Esophagus muscularis mucosa (tissue), 4 donors: ENCODE measurements around the gene TRIM14.

Experiments
- EP300 ChIP-seq: sonication (generic); formaldehyde crosslinking; IDR thresholded peaks from one replicate; pipeline ENCODE4 v1.6.1; 2017; ENCODE audit warnings: antibody characterized with exemption
- POLR2AphosphoS5 ChIP-seq, 2 donors: sonication (generic); formaldehyde crosslinking; IDR thresholded peaks; one replicate each; pipeline ENCODE4 v1.6.1; 2017; ENCODE audit warnings: antibody characterized with exemption in 2 of 2
- TF ChIP-seq, protein P1 (sequence below), 3 experiments: fragments of 200-600 bp in 2 of 3; fragments of 450-650 bp in 1 of 3; sonication (generic) in 2 of 3; IDR thresholded peaks; one replicate each; pipeline ENCODE4 v1.5.1; 2017 to 2019; ENCODE audit warnings: antibody characterized with exemption in 3 of 3, mild to moderate bottlenecking in 2 of 3, moderate library complexity in 1 of 3

GRCh38 chr9:98142182-98142907 lies 23.3 kb upstream of the TRIM14 start:
- TF ChIP-seq, protein P1, sequence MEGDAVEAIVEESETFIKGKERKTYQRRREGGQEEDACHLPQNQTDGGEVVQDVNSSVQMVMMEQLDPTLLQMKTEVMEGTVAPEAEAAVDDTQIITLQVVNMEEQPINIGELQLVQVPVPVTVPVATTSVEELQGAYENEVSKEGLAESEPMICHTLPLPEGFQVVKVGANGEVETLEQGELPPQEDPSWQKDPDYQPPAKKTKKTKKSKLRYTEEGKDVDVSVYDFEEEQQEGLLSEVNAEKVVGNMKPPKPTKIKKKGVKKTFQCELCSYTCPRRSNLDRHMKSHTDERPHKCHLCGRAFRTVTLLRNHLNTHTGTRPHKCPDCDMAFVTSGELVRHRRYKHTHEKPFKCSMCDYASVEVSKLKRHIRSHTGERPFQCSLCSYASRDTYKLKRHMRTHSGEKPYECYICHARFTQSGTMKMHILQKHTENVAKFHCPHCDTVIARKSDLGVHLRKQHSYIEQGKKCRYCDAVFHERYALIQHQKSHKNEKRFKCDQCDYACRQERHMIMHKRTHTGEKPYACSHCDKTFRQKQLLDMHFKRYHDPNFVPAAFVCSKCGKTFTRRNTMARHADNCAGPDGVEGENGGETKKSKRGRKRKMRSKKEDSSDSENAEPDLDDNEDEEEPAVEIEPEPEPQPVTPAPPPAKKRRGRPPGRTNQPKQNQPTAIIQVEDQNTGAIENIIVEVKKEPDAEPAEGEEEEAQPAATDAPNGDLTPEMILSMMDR (IDR thresholded peaks at IDR 0.05) = no peak
- TF ChIP-seq POLR2AphosphoS5 (IDR thresholded peaks at IDR 0.05) (no peak), EP300 (no peak)
